GM18873 (cell line): ENCODE results near the gene KCNK2.

Experiments
- ATAC-seq: cut with Tn5 transposase; IDR thresholded peaks from one replicate; pipeline ENCODE4 v1.9.1; 2021; ENCODE audit warnings: mild to moderate bottlenecking, moderate library complexity, moderate number of reproducible peaks; ENCODE audit not compliant: unreplicated experiment, low FRiP score

The KCNK2 gene

GRCh38 chr1:215243345-215244054, 161.0 kb downstream of the KCNK2 start:
- no peak for ATAC-seq

GRCh38 chr1:215250913-215251312, 168.4 kb downstream of the KCNK2 start:
- ATAC-seq: no peak

GRCh38 chr1:215251428-215251827, 168.9 kb downstream of the KCNK2 start:
- ATAC-seq: no peak

GRCh38 chr1:215252164-215252563, 169.6 kb downstream of the KCNK2 start:
- no peak for ATAC-seq

- ATAC-seq: no peak
Observed at GRCh38 chr1:215256936-215257679, 174.6 kb downstream of the KCNK2 start.

GRCh38 chr1:215260711-215261110, 178.2 kb downstream of the KCNK2 start:
- ATAC-seq: no peak

- no peak for ATAC-seq
Observed at GRCh38 chr1:215262106-215262505, 179.6 kb downstream of the KCNK2 start.

- ATAC-seq: no peak
Observed at GRCh38 chr1:215263636-215264035, 181.1 kb downstream of the KCNK2 start.

- no peak for ATAC-seq
Observed at GRCh38 chr1:215264649-215265048, 182.1 kb downstream of the KCNK2 start.

- ATAC-seq: no peak
Observed at GRCh38 chr1:215267495-215267894, 185.0 kb downstream of the KCNK2 start.

- ATAC-seq: no peak
Observed at GRCh38 chr1:215269955-215270354, 187.4 kb downstream of the KCNK2 start.

GRCh38 chr1:215273838-215274516, 191.4 kb downstream of the KCNK2 start:
- ATAC-seq: no peak

GRCh38 chr1:215276582-215276981, 194.0 kb downstream of the KCNK2 start:
- ATAC-seq: no peak

- ATAC-seq: no peak
Observed at GRCh38 chr1:215277532-215277931, 195.0 kb downstream of the KCNK2 start.

- ATAC-seq: no peak
Observed at GRCh38 chr1:215279682-215280081, 197.1 kb downstream of the KCNK2 start.

GRCh38 chr1:215282557-215282956, 200.0 kb downstream of the KCNK2 start:
- ATAC-seq: no peak

- ATAC-seq: no peak
Observed at GRCh38 chr1:215285013-215285800, 202.7 kb downstream of the KCNK2 start.
